GM21723 (cell line): ENCODE results near the gene PTDSS2.

Source experiments
- ATAC-seq: cut with Tn5 transposase; IDR thresholded peaks from one replicate; pipeline ENCODE4 v1.9.1; 2021; ENCODE audit warnings: mild to moderate bottlenecking, moderate library complexity; ENCODE audit not compliant: unreplicated experiment

The PTDSS2 gene

GRCh38 chr11:488579-488978 is 38.5 kb downstream of the PTDSS2 start:
- ATAC-seq: no peak

DNA sequence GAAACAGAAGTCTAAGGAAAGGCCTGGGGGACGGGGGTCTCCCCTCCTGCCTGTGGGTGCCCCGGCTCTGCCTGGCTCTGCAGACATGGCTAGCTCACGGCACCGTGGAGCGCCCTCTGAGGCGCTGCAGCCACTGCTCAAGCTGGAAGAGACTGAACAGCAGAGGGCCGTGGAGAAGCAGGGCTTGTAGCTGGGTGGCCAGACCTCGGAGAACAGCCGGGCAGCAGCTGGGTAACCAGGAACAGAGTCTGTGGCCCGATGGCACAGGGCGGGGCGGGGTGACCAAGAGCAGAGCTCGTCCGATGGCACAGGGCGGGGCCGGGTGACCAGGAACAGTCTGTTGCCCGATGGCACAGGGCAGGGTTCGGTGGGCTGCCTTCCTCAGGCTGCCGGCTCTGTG is 38.9 kb downstream of the PTDSS2 start:
- no peak for ATAC-seq

DNA sequence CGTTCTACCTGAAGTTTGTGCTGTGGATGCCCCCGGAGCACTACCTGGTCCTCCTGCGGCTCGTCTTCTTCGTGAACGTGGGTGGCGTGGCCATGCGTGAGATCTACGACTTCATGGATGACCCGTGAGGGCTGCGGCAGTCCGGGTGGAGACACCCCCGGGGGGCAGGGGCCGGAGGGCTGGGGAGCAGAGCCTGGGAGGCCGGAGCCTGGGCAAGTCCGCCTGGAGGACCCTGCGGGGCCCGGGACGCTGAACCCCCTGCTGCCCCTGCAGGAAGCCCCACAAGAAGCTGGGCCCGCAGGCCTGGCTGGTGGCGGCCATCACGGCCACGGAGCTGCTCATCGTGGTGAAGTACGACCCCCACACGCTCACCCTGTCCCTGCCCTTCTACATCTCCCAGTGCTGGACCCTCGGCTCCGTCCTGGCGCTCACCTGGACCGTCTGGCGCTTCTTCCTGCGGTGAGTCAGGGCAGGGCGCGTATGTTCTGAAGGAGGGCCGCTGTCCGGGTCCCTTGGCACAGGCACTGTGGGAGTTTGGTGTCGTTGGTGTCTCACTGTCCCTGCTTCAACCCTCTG is 39.6 kb downstream of the PTDSS2 start:
- ATAC-seq: no peak

DNA sequence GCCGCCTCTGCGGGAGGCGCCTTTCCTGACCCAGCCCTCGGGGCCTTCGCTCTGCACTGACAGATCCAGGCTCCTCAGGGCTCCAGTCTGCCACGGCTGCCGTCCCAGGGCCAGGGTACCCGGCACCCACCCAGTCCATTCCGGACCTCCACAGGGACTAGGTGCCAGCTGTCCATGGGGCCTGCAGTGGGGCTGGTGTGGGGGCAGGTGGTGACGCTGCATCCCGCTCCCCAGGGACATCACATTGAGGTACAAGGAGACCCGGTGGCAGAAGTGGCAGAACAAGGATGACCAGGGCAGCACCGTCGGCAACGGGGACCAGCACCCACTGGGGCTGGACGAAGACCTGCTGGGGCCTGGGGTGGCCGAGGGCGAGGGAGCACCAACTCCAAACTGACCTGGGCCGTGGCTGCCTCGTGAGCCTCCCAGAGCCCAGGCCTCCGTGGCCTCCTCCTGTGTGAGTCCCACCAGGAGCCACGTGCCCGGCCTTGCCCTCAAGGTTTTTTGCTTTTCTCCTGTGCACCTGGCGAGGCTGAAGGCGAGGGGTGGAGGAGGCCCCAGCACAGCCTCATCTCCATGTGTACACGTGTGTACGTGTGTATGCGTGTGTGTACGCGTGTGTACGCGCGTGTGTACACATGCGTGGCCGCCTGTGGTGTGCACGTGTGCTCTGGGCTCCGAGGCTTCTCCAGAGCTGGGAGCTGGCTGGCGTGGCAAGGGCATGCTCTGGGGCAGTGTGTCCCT is 40.3 kb downstream of the PTDSS2 start:
- no peak for ATAC-seq

DNA sequence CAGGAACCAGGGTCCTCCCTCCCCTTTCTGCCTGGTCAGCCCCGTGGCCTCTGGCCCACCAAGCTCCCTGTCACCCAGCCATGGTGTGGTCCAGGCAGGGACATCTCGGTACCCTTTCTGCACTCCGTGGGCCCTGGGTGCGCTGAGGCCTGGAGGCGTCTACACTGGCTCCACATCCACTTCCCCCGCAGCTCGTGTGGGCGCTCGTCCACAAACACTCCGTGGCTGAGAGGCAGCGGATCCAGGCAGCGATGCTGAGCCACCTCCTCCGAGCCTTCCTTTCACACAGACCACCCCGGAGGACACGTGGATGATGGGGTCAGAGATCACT is 40.8 kb downstream of the PTDSS2 start:
- no peak for ATAC-seq

DNA sequence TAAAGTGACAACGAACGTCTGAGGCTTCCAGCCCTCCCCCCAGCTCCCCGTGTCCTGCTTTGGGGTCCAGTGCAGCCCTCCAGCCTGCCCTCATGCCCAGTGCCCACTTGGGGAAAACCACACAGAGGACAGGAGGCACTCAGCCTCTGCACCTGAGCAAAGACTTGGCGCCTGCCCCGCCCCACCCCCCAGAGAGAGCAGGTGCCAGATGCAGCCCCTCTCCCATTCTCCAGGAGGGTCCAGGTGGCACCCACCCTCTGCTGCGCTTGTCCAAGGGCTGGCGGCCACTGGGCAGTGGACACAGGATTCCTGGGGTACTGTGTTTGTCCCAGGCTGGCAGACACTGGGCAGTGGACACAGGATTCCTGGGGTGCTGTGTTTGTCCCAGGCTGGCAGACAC is 41.3 kb downstream of the PTDSS2 start:
- ATAC-seq: no peak

DNA sequence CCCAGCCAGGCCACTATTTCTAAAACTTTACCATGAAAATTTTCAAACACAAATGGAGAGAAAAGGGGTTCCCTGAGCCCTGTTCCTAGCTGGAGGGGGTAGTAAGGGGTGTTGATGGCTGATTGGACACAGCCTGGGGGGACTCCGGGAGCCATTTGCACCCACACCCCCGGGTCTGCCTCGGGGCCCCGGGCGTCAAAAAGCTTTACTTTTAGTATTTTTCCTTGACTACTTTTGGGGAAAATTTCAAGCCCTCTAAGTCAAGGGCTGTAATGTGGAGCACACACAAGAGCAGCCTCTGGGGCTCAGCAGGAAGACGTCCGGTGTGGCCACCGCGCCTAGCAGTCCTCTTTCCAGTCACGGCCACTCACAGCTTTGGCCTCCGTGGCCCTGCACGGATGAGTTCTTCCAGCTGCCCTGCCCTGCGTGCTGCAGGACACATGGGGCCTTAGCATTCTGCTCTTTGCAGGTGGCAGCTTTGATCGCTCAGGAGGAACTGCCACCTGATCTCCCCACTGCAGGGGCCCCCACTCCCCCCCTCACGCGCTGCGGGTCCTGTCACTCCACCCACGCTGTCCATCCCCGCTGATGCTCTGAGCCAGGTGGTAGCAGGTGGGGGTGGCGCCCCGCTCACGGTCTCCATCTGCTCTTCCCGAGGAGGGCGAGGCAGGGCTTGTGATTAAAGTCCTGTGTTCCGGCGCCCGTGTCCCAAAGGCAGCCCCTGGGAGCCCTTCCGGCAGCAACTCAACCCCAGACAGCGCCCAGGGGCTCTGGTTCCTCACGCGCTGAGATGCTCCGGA is 42.5 kb downstream of the PTDSS2 start:
- ATAC-seq: no peak

GRCh38 chr11:494761-495536 is 44.9 kb downstream of the PTDSS2 start:
- ATAC-seq: no peak

- no peak for ATAC-seq
Measured at GRCh38 chr11:495537-495931, 45.5 kb downstream of the PTDSS2 start.

DNA sequence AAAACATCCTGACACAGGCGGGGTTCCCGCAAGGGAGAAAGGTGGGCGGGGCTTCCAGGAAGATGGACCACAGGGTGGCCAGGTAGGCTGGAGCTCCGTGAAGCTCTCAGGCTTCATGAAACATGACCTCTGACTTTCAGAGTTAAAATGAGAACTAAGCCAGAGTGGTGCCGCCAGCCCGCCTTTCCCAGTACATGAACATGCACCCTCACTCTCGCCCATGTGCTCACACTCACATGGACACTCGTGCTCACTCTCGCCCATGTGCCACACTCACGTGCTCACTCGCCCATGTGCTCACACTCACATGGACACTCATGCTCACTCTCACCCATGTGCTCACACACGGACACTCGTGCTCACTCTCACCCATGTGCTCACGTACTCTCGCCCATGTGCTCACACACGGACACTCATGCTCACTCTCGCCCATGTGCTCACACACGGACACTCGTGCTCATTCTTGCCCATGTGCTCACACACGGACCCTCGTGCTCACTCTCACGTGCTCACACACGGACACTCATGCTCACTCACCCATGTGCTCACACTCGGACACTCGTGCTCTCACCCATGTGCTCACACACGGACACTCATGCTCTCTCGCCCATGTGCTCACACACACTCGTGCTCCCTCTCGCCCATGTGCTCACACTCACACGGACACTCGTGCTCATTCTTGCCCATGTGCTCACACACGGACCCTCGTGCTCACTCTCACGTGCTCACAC is 46.9 kb downstream of the PTDSS2 start:
- ATAC-seq: no peak

- ATAC-seq: no peak
Measured at GRCh38 chr11:497565-498296, 47.7 kb downstream of the PTDSS2 start.

- no peak for ATAC-seq
Measured at GRCh38 chr11:498297-499181, 48.5 kb downstream of the PTDSS2 start.

GRCh38 chr11:499201-500076 is 49.4 kb downstream of the PTDSS2 start:
- no peak for ATAC-seq

DNA sequence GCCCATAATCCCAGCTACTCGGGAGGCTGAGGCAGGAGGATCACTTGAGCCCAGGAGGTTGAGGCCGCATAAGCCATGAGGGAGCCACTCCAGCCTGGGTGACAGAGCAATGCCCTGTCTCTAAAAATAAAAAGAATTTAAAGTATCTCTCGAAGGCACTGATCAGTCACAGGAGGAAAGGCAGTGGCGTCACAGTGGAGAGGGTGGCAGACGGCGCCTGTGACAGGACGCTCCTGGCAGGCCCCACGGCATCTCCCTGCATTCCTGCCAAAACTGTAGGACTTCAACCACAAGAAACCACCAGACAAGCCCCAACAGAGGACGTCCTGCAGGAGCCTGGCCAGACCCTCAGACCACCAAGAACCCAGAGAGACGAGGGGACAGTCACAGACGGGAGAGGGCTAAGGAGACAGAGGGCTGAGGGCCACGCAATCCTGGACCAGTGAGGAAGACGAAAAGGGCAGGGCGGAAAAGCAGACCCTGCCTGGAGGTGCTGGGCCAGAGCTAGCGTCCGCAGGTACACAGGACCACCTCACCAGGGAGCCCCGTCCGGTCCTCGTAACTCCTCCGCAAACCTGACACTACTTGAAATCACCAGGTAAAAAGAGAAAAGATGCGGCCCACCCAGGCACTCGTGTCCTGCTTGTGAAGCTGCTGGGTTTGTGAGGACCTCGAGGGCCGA is 51.1 kb downstream of the PTDSS2 start:
- ATAC-seq: no peak

DNA sequence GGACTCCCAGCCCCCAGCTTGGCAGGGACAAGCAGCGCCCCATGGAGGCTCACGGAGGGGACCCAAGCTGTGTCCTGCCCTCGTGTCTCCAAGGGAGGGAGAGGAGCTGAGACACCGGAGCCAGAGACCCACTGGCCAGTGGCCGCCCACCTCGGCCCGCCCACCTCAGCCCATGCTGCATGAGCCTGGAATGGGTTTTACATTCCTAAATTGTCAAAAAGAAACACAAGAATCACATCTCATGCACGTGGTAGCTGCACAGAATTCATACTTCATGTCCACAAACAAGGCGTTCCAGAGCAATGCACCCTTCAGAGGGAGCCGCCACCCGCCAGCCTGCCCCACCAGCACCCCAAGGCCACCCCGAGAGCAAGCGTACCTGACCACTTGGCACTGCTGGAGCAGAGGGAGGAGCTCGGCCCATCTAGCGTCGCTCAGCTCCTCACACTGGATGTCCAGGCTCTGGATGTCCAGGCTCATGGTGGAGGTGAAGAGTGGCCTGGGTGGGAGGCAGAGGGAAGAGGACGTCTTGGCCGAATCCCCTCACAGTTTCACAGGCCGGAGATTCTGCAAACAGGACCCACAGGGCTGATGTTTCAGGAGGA is 51.7 kb downstream of the PTDSS2 start:
- ATAC-seq: no peak

- no peak for ATAC-seq
Measured at GRCh38 chr11:502288-503178, 52.5 kb downstream of the PTDSS2 start.
